K562 (cell line): ENCODE measurements around the gene MANEAL. TPM values are rescaled to one million over a fixed set of nuclear protein-coding genes. Genes with fewer than 3 reads are reported as not detected.

Experiments
- RAD21 ChIP-seq, 2 experiments: fragments of 250-450 bp in 1 of 2; fragments of 450-650 bp in 1 of 2; sonication (Bioruptor Pico) in 1 of 2; formaldehyde crosslinking in 1 of 2; IDR thresholded peaks in 1 of 2; conservative IDR thresholded peaks in 1 of 2; 2 replicates each; pipeline versions ENCODE4 v1.4.0 to v1.8.0; 2020 to 2022; ENCODE audit warnings: mild to moderate bottlenecking in 2 of 2, moderate library complexity in 1 of 2
- polyA plus RNA-seq, 8 experiments: library from polyadenylated mRNA; depleted of rRNA in 4 of 8; stranded (reverse) in 5 of 8; unstranded in 3 of 8; fragments of >200 nt; fragmentation: Nextera tagmentation in 2 of 8; fragmentation: Illumina TruSeq in 1 of 8; extraction: Ambion mirVana in 2 of 8; extraction: Trizol in 1 of 8; gene quantifications; 2 replicates each; pipeline versions ENCODE4 v1.2.1 to v1.2.3, GENCODE V29; 2011 to 2014; ENCODE audit warnings: inconsistent platforms in 1 of 8, missing spikeins in 1 of 8
- total RNA-seq, 7 experiments: library from RNA; depleted of rRNA in 6 of 7; stranded (reverse); fragments of >200 nt in 6 of 7; fragmentation: Illumina TruSeq in 2 of 7; extraction: Trizol in 2 of 7; gene quantifications; 2 replicates each; pipeline versions ENCODE4 v1.2.1 to v1.2.3, GENCODE V29; 2011 to 2021; ENCODE audit warnings: low replicate concordance in 1 of 7
- TF ChIP-seq, protein P1 (sequence below): fragments of 450-650 bp; IDR thresholded peaks from 2 replicates; pipeline ENCODE4 v1.6.1; 2016; ENCODE audit warnings: low read depth

Gene MANEAL
- total and polyA plus RNA-seq, 9 of the 15 experiments (the other 6 are each of a cell fraction or from before 2014, with no cell fraction given): 0.37 to 3.2 (median 1.2) TPM

GRCh38 chr1:37762516-37762915 is 31.1 kb upstream of the MANEAL start (continued):
- TF ChIP-seq, protein P1, sequence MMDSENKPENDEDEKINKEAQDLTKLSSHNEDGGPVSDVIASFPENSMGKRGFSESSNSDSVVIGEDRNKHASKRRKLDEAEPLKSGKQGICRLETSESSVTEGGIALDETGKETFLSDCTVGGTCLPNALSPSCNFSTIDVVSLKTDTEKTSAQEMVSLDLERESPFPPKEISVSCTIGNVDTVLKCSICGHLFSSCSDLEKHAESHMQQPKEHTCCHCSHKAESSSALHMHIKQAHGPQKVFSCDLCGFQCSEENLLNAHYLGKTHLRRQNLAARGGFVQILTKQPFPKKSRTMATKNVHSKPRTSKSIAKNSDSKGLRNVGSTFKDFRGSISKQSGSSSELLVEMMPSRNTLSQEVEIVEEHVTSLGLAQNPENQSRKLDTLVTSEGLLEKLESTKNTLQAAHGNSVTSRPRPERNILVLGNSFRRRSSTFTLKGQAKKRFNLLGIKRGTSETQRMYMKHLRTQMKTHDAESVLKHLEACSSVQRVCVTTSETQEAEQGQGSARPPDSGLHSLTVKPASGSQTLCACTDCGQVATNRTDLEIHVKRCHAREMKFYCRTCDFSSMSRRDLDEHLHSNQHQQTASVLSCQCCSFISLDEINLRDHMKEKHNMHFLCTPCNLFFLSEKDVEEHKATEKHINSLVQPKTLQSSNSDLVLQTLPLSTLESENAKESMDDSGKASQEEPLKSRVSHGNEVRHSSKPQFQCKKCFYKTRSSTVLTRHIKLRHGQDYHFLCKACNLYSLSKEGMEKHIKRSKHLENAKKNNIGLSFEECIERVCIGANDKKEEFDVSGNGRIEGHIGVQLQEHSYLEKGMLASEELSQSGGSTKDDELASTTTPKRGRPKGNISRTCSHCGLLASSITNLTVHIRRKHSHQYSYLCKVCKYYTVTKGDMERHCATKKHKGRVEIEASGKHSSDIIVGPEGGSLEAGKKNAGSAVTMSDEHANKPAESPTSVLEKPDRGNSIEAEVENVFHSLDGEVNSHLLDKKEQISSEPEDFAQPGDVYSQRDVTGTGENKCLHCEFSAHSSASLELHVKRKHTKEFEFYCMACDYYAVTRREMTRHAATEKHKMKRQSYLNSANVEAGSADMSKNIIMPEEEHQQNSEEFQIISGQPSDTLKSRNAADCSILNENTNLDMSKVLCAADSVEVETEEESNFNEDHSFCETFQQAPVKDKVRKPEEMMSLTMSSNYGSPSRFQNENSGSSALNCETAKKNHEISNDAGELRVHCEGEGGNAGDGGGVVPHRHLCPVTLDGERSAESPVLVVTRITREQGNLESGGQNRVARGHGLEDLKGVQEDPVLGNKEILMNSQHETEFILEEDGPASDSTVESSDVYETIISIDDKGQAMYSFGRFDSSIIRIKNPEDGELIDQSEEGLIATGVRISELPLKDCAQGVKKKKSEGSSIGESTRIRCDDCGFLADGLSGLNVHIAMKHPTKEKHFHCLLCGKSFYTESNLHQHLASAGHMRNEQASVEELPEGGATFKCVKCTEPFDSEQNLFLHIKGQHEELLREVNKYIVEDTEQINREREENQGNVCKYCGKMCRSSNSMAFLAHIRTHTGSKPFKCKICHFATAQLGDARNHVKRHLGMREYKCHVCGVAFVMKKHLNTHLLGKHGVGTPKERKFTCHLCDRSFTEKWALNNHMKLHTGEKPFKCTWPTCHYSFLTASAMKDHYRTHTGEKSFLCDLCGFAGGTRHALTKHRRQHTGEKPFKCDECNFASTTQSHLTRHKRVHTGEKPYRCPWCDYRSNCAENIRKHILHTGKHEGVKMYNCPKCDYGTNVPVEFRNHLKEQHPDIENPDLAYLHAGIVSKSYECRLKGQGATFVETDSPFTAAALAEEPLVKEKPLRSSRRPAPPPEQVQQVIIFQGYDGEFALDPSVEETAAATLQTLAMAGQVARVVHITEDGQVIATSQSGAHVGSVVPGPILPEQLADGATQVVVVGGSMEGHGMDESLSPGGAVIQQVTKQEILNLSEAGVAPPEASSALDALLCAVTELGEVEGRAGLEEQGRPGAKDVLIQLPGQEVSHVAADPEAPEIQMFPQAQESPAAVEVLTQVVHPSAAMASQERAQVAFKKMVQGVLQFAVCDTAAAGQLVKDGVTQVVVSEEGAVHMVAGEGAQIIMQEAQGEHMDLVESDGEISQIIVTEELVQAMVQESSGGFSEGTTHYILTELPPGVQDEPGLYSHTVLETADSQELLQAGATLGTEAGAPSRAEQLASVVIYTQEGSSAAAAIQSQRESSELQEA: no peak
- no peak for TF ChIP-seq RAD21 (CRISPR knock-in tag; conservative IDR thresholded peaks at IDR 0.05 in 1 of 2, IDR thresholded peaks at IDR 0.05 in 1 of 2)
